Right lobe of liver (tissue), 4 donors: ENCODE data around the gene NEK4.

Experiments
- CTCF ChIP-seq, 4 donors: fragments of 200-600 bp in 3 of 4; fragments of 450-650 bp in 1 of 4; IDR thresholded peaks; one replicate each; pipeline versions ENCODE4 v1.5.1 to v1.8.0; 2016 to 2022; ENCODE audit warnings: antibody characterized with exemption in 4 of 4, mild to moderate bottlenecking in 2 of 4
- POLR2A ChIP-seq: fragments of 450-650 bp; IDR thresholded peaks from one replicate; pipeline ENCODE4 v1.6.1; 2017; ENCODE audit warnings: antibody characterized with exemption, mild to moderate bottlenecking
- donor health status: DM: no; HTN: no; CAD: no.
- donor health status: DM: no; HTN: no; CAD: no.
- donor health status: DM: no; HTN: yes; CAD: no.

- TF ChIP-seq CTCF (IDR thresholded peaks at IDR 0.05) = no peak
- TF ChIP-seq POLR2A = no peak
Measured at GRCh38 chr3:52730681-52731080, 40.1 kb downstream of the NEK4 start.
